ENCODE measurements around the gene SDSL.

Gene SDSL

GRCh38 chr12:113396828-113397496, 25.2 kb upstream of the SDSL start:
- DNase-seq (ENCODE audit: low read depth), result no peak

- no peak for DNase-seq (ENCODE audit: low read depth)
Observed at GRCh38 chr12:113397497-113398197, 24.5 kb upstream of the SDSL start.

GRCh38 chr12:113398346-113399290, 23.6 kb upstream of the SDSL start:
- no peak for DNase-seq (ENCODE audit: low read depth)

DNA sequence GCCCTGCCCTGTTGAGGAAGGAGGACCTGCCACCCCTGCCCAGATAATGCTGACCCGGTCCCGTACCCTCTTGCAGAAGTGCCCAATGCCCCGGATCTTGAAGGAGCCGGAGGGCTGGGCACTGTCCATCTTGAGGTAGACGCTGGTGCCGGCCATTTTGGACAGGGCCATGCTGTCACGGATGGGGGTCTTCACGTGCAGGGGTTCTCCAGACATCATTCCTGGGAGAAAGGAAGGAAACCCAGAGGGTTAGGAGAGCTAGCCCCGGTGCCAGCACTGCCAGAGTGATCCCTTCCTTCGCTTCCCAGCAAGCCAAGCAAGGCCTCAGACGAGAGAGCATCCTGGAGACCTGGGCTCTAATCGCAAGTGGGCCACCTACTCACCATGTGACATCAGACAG, 22.7 kb upstream of the SDSL start:
- DNase-seq (ENCODE audit: low read depth), result no peak

DNA sequence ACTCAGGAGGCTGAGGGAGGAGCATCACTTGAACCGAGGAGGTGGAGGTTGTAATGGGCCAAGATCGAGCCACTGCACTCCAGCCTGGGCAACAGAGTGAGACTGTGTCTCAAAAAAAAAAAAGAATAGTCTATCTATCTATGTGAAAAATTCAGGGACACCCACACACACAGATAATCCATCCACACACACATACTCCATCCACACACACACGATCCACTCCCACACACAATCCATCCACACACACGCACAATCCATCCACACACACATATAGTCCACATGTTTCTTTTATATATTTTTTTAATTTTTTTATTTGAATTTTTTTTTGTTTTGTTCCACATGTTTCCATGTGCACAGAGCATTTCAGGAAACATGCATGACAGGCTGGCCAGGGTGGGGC, 21.8 kb upstream of the SDSL start:
- DNase-seq (ENCODE audit: low read depth), result no peak

DNA sequence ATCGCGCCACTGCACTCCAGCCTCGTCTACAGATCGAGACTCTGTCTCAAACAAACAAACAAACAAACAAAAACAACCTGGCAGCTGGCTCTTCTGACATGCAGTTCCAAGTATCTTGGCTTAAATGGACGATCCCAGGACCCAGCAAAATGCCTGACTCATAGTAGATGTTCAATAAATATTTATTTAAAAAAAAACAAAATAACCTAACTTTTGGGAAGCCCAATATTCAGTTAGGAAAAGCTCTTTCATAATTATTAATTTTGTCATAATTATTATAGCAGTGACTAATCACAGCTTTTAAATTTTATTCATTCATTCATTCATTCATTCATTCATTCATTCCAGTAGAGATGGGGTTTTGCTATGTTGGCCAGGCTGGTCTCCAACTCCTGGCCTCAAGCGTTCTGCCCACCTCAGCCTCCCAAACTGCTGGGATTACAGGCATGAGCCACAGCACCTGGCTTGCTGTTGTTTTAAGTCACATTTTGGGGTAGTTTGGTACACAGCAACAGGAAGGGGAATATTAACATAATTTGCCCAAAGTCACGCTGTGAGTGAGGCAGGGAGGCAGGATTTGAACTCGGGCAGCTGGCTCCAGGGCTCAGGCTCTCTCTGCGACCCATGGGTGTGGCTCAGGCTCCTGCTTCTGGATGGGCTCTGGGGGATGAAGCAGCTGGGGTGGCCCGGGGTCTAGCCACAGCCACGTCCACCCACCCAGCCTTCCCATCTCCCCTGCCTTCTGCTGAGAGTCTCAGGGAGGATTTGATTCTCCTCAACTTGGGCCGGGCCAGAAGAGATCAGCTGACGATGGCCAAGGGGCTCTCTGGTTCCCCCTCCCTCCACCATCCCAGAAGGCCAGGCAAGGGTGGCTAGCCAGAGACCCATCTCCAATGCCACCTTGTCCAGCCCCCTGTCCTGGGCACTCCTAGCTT, 20.8 kb upstream of the SDSL start:
- no peak for DNase-seq (ENCODE audit: low read depth)

DNA sequence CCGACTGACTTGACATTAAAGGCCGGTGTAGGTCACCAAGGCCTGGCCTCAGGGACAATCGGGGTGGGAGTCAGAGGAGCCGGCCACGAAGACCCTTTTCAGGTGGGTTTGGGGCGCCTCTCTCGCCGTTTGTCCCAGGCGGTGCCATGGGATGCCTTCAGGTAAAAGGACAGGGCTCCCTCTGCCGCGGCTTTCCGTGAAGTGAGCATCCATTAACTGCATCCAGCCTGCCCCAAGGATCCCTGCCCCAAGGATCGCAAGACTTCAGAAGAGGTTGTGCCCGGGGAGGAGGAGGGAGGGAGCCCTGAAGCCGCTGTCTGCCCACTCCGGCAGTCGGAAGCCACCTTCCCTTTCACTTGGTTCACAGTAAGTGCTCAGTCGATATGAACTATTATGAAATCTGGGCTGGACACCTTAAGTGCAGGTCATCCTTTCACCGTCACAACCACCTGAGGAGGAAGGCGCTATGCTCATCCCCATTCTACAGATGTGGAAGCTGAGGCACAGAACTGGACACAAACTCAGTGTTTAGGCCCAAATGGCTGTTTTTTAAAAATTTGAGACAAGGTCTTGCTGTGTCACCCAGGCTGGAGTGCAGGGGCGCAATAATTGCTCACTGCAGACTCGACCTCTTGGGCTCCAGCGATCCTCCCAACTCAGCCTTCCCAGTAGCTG, 19.5 kb upstream of the SDSL start:
- DNase-seq (ENCODE audit: low read depth), result no peak

DNA sequence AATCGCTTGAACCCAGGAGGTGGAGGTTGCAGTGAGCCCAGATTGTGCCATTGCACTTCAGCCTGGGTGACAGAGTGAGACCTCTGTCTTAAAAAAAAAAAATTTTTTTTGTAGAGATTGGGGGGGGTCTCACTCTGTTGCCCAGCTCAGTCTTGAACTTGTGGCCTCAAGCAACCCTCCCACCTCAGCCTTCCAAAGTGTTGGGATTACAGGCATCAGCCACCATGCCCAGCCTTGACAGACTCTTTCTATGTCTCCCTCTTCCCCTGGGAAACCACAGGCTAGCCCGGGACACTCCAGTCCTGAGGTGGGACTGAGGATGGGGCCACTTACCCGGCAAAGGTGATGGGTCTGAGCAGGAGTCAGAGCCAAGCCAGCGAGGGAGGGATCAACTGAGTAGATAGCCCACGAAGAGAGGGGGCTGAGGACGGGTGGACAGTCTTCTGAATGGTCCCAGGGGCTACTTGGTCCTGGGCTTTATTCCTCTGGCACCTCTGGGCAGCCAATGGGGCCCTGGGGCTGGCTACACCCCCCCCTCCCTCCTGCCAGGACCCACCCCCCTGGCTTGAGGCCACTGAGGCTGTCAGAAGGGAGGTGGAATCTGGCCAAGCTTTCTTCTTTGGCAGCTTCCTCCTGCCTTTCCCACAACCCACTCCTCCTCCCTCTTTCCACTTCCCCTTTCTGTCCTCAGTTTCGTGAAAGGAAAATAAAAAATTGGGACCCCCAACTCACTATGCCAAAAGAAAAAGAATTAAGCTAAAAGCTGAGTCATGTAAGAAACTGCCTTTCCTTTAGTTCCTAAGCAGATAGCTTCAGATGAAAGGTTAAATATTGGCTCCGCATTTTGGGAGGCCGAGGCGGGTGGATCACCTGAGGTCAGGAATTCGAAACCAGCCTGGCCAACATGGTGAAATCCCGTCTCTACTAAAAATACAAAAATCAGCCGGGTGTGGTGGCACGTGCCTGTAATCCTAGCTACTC, 18.5 kb upstream of the SDSL start, which contains the start of gene SDS:
Gene SDS (minus strand): TSS at position 453 of the 981 bp plus-strand sequence. CDS start 4,179 bp downstream, outside the sequence.
- no peak for DNase-seq (ENCODE audit: low read depth)

DNA sequence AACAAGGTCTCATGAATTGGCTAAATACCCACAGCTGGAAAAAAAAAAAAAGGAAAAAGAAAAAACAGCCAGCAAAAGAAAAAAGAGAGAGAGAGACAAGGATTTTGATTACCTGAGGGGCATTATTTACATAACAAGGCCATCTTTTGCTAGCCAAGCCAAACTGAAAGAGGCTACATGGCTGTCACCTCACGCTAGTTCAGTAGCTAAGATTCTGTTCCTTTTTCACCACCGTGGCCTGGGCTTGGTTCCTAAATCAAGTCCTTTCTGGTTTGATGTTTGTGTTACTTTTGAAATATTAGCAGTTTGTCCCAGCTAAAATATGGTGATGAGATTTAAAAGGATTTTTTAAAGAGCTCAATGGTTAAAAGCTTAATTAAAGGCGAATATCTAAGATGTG, 16.5 kb upstream of the SDSL start:
- no peak for DNase-seq (ENCODE audit: low read depth)

- DNase-seq (ENCODE audit: low read depth), result no peak
Observed at GRCh38 chr12:113407931-113408600, 14.1 kb upstream of the SDSL start.

GRCh38 chr12:113408756-113409298, 13.4 kb upstream of the SDSL start:
- no peak for DNase-seq (ENCODE audit: low read depth)

GRCh38 chr12:113409462-113410124, 12.6 kb upstream of the SDSL start:
- no peak for DNase-seq (ENCODE audit: low read depth)

GRCh38 chr12:113413488-113413939, 8.7 kb upstream of the SDSL start:
- no peak for DNase-seq (ENCODE audit: low read depth)

- DNase-seq (ENCODE audit: low read depth), result no peak
Observed at GRCh38 chr12:113414519-113415038, 7.6 kb upstream of the SDSL start.

- DNase-seq (ENCODE audit: low read depth), result no peak
Observed at GRCh38 chr12:113416091-113416754, 6.0 kb upstream of the SDSL start.

DNA sequence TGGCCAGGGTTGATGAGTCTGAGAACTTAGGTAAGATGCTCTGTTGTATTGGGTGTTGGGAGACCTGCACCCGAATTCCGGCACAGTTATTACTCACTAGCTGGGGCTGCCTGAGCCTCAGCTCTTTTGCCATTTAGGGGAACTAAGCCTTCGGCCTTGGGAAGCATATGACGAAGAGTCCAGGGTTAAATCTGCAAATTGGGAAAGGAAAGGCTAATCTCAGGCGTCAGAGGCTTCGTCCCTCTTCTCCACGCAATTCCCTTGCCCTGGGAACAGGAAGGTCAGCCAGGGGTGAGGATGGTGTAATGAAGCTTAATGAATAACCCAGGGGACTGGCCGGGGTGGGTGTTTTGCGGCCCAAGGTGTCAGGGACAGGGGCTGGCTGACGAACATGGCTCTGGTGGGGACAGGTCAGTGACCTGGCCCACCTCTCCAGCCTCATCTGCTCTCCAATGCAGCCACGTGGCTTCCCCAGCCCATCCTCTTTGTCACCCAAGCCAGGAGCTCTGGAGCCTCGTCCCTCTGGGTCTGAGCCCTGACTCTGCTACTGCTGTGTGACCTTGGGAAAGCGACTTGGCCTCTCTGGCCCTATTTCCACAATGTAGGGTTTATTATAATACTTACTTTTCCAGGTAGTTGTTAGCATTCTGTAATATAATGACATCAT, 3.8 kb upstream of the SDSL start:
- DNase-seq (ENCODE audit: low read depth), result no peak
